GM23338 (cell line): ENCODE measurements around the gene NCOA1. TPM values are rescaled to one million over a fixed set of nuclear protein-coding genes. Genes with fewer than 3 reads are reported as not detected.

ENCODE experiments used
- ATAC-seq: fragments of 200-7000 bp; cut with Tn5 transposase; 3 replicates; pipeline ENCODE4 v1.9.1; 2020
- DNase-seq: peaks from one replicate; pipeline ENCODE4 v3.0.0-alpha.2; 2015; ENCODE audit warnings: low spot score
- H2AFZ ChIP-seq: fragments of 200-600 bp; sonication (generic); 2 replicates; pipeline ENCODE4 v1.8.0; 2016; ENCODE audit warnings: antibody characterized with exemption, mild to moderate bottlenecking, moderate library complexity
- H3F3A ChIP-seq: fragments of 200-600 bp; sonication (generic); replicated peaks from 2 replicates; pipeline ENCODE4 v1.8.0; 2017; ENCODE audit warnings: antibody characterized with exemption, mixed run types, low read depth
- H3K27ac ChIP-seq: fragments of 200-600 bp; sonication (generic); 2 replicates; pipeline ENCODE4 v1.6.1; 2016; ENCODE audit warnings: low read depth
- H3K27me3 ChIP-seq: fragments of 200-600 bp; sonication (generic); 2 replicates; pipeline ENCODE4 v1.8.0; 2016; ENCODE audit warnings: mild to moderate bottlenecking, mixed run types, moderate library complexity; ENCODE audit not compliant: insufficient read depth
- H3K36me3 ChIP-seq: fragments of 200-600 bp; sonication (generic); 2 replicates; pipeline ENCODE4 v1.8.0; 2016; ENCODE audit warnings: mild to moderate bottlenecking; ENCODE audit not compliant: insufficient read depth
- H3K4me1 ChIP-seq: fragments of 200-600 bp; sonication (generic); 2 replicates; pipeline ENCODE4 v1.8.0; 2016; ENCODE audit warnings: mild to moderate bottlenecking, moderate library complexity; ENCODE audit not compliant: insufficient read depth
- H3K4me2 ChIP-seq: fragments of 200-600 bp; sonication (generic); 2 replicates; pipeline ENCODE4 v1.7.1; 2017; ENCODE audit warnings: mixed run types
- H3K4me3 ChIP-seq: fragments of 200-600 bp; sonication (generic); 2 replicates; pipeline ENCODE4 v1.6.1; 2016; ENCODE audit warnings: mixed run types
- H3K79me2 ChIP-seq: fragments of 200-600 bp; sonication (generic); replicated peaks from 2 replicates; pipeline ENCODE4 v1.8.0; 2017; ENCODE audit warnings: mild to moderate bottlenecking; ENCODE audit not compliant: insufficient read depth
- H3K9me2 ChIP-seq: fragments of 200-600 bp; sonication (generic); 2 replicates; pipeline ENCODE4 v1.8.0; 2017; ENCODE audit not compliant: insufficient read depth
- H4K20me1 ChIP-seq: fragments of 200-600 bp; sonication (generic); replicated peaks from 2 replicates; pipeline ENCODE4 v1.8.0; 2017; ENCODE audit warnings: mild to moderate bottlenecking; ENCODE audit not compliant: insufficient read depth
- H3K27ac Mint-ChIP-seq: 2 replicates; pipeline ENCODE4 v1.8.0; 2020; ENCODE audit warnings: inconsistent platforms, mild to moderate bottlenecking, moderate library complexity, mixed read lengths
- H3K27me3 Mint-ChIP-seq: 3 replicates; pipeline ENCODE4 v1.8.0; 2022; ENCODE audit warnings: low read depth, mild to moderate bottlenecking, moderate library complexity, mixed read lengths, inconsistent platforms; ENCODE audit not compliant: insufficient read depth, poor library complexity
- H3K36me3 Mint-ChIP-seq: 3 replicates; pipeline ENCODE4 v1.8.0; 2021; ENCODE audit warnings: low read depth, mild to moderate bottlenecking, inconsistent platforms, moderate library complexity, mixed read lengths
- H3K4me1 Mint-ChIP-seq: 3 replicates; pipeline ENCODE4 v1.8.0; 2020; ENCODE audit warnings: mild to moderate bottlenecking, inconsistent platforms, mixed read lengths
- H3K4me3 Mint-ChIP-seq: 3 replicates; pipeline ENCODE4 v1.8.0; 2021; ENCODE audit warnings: moderate library complexity, mild to moderate bottlenecking, inconsistent platforms, mixed read lengths
- H3K9me3 Mint-ChIP-seq: 3 replicates; pipeline ENCODE4 v1.8.0; 2020; ENCODE audit warnings: moderate library complexity, mild to moderate bottlenecking, inconsistent platforms, mixed read lengths
- CREB1 ChIP-seq: fragments of 250-450 bp; sonication (Bioruptor Pico); IDR thresholded peaks from 2 replicates; pipeline ENCODE4 v1.5.0; 2020; ENCODE audit warnings: low read depth, mild to moderate bottlenecking, moderate library complexity
- CTCF ChIP-seq, 2 experiments: fragments of 200-600 bp in 1 of 2; sonication (generic) in 1 of 2; conservative IDR thresholded peaks; 2 replicates each; pipeline versions ENCODE4 v1.5.1 to v1.6.1; 2016 to 2017; ENCODE audit warnings: antibody characterized with exemption in 2 of 2, low read depth in 2 of 2, mild to moderate bottlenecking in 2 of 2, moderate library complexity in 1 of 2
- ETS1 ChIP-seq: IDR thresholded peaks from 2 replicates; pipeline ENCODE4 v1.6.1; 2016; ENCODE audit warnings: antibody characterized with exemption
- EZH2 ChIP-seq: fragments of 200-600 bp; sonication (generic); IDR thresholded peaks from one replicate; pipeline ENCODE4 v1.8.0; 2017; ENCODE audit warnings: antibody characterized with exemption, mild to moderate bottlenecking, low read depth; ENCODE audit not compliant: unreplicated experiment
- EZH2phosphoT487 ChIP-seq: fragments of 200-600 bp; sonication (generic); IDR thresholded peaks from one replicate; pipeline ENCODE4 v1.8.1; 2018; ENCODE audit warnings: antibody characterized with exemption; ENCODE audit not compliant: unreplicated experiment
- JUNB ChIP-seq: IDR thresholded peaks from one replicate; pipeline ENCODE4 v1.6.1; 2016; ENCODE audit warnings: antibody characterized with exemption; ENCODE audit not compliant: unreplicated experiment
- NANOG ChIP-seq: IDR thresholded peaks from 2 replicates; pipeline ENCODE4 v1.6.1; 2016; ENCODE audit warnings: antibody characterized with exemption, borderline replicate concordance
- POLR2AphosphoS5 ChIP-seq: IDR thresholded peaks from 2 replicates; pipeline ENCODE4 v1.6.1; 2016; ENCODE audit warnings: antibody characterized with exemption, low read depth
- REST ChIP-seq: IDR thresholded peaks from one replicate; pipeline ENCODE4 v1.6.1; 2018; ENCODE audit warnings: antibody characterized with exemption; ENCODE audit not compliant: unreplicated experiment
- STAT1 ChIP-seq: IDR thresholded peaks from one replicate; pipeline ENCODE4 v1.6.1; 2016; ENCODE audit warnings: antibody characterized with exemption; ENCODE audit not compliant: unreplicated experiment
- ZNF114 ChIP-seq: fragments of 250-450 bp; sonication (Bioruptor Pico); IDR thresholded peaks from 2 replicates; pipeline ENCODE4 v1.5.0; 2020; ENCODE audit warnings: mild to moderate bottlenecking, moderate library complexity
- ZNF331 ChIP-seq: fragments of 250-450 bp; sonication (Bioruptor Pico); IDR thresholded peaks from 2 replicates; pipeline ENCODE4 v1.5.0; 2020; ENCODE audit warnings: low read depth, mild to moderate bottlenecking, moderate library complexity
- ZNF462 ChIP-seq: fragments of 250-450 bp; sonication (Bioruptor Pico); IDR thresholded peaks from 2 replicates; pipeline ENCODE4 v1.5.0; 2020; ENCODE audit warnings: mild to moderate bottlenecking, moderate library complexity
- polyA plus RNA-seq: library from polyadenylated mRNA; unstranded; fragments of >200 nt; fragmentation: Nextera tagmentation; extraction: Ambion mirVana; gene quantifications from 2 replicates; pipeline ENCODE4 v1.2.1, GENCODE V29; 2016
- total RNA-seq: library from RNA; depleted of rRNA; stranded (reverse); fragments of >200 nt; shearing (Covaris generic); gene quantifications from 2 replicates; pipeline ENCODE4 v1.2.3, GENCODE V29; 2014

The NCOA1 gene
- total and polyA plus RNA-seq, 2 experiments from 2014 or later, result 7.1 to 15.1 TPM

GRCh38 chr2:24551016-24551415, 60.0 kb downstream of the NCOA1 start:
- Histone ChIP-seq H3K36me3 (no peaks in the 10 kb centered on the region), H3K27ac (no peak overlapping the region), H3K27me3 (no peaks in the 10 kb centered on the region), H3K9me2 (no peaks in the 10 kb centered on the region), H4K20me1 (no peaks in the 10 kb centered on the region), H3K4me3 (no peak overlapping the region), H3K4me1 (no peaks in the 10 kb centered on the region), H2AFZ (no peak overlapping the region), H3F3A (no peaks in the 10 kb centered on the region), H3K4me2 (no peak overlapping the region), H3K79me2 (no peaks in the 10 kb centered on the region)
- Mint-ChIP-seq H3K27ac (no peak overlapping the region), H3K4me3 (no peak overlapping the region), H3K9me3 (peaks cover 39% of the 10 kb centered on the region), H3K4me1 (no peaks in the 10 kb centered on the region; the same call in 2 of the 3 replicates), H3K27me3 (peaks cover 2% of the 10 kb centered on the region), H3K36me3 (peaks cover 38% of the 10 kb centered on the region)
- no peak for DNase-seq
- TF ChIP-seq JUNB, result no peak
- no peak for TF ChIP-seq ZNF114 (CRISPR knock-in tag)
- TF ChIP-seq EZH2phosphoT487, result no peak
- no peak for TF ChIP-seq EZH2
- TF ChIP-seq ZNF331 (CRISPR knock-in tag), result no peak
- TF ChIP-seq ETS1, result no peak
- TF ChIP-seq STAT1, result no peak
- no peak for TF ChIP-seq REST
- TF ChIP-seq NANOG, result no peak
- no peak for TF ChIP-seq ZNF462
- TF ChIP-seq CREB1, result no peak
- TF ChIP-seq CTCF (conservative IDR thresholded peaks at IDR 0.05; ENCODE audit: low read depth in 2 of 2), result no peak
- TF ChIP-seq POLR2AphosphoS5, result no peak
- no peak for ATAC-seq
